Measurements from ENCODE around the gene TMPRSS3. TPM values are rescaled to one million over a fixed set of nuclear protein-coding genes. Genes with fewer than 3 reads are reported as not detected.

The TMPRSS3 gene
- total RNA-seq, 2 donors from 2014 or later, result 0.27 to 0.34 TPM

DNA sequence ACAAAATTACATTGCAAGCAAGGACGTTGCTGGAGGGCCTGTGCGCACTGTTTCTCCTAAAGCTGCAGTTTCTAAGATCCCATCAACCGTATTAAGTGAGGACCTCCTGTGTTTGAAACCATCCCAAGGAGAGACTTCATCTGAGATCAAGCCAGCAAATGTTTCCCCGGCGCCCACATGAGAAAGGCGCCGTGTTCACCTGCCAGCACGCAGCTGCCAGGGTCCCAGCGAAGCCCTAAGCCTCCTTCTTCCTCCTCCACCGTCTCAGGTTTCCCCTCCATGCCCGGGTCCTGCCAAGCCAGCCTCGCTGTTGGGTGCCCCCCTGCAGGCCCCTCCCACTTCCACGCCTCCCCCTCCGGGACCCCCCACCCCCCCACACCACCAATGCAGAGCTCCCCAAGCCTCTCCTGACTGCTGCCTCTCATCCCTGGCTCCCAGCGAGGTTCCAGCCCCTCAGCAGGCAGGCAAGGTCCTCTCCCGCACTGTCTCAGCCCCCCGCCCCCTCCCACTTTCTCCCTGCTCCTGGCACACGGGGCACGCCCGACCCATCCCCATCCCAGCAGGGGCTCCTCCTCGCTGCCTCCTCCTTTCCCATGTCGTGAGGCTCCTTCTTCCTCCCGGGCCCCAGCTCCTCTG, 20.9 kb downstream of the TMPRSS3 start:
- WGBS, result 18% methylated on average over 23 of the region's 23 CpGs
- no peak overlapping the region for H3K27ac ChIP-seq
- no peak for DNase-seq (ENCODE audit: low spot score)
- intact Hi-C loops (cut with DNase I), result no loop called here
- no peaks in the 10 kb centered on the region for H3K36me3 ChIP-seq
- no peak overlapping the region for H3K4me3 ChIP-seq
- peaks cover 6% of the 10 kb centered on the region for H3K4me1 ChIP-seq (replicated peaks)
- H3K27me3 ChIP-seq (replicated peaks; ENCODE audit: insufficient read depth), result no peaks in the 10 kb centered on the region
- no peaks in the 10 kb centered on the region for H3K9me3 ChIP-seq
- TF ChIP-seq, protein P1, sequence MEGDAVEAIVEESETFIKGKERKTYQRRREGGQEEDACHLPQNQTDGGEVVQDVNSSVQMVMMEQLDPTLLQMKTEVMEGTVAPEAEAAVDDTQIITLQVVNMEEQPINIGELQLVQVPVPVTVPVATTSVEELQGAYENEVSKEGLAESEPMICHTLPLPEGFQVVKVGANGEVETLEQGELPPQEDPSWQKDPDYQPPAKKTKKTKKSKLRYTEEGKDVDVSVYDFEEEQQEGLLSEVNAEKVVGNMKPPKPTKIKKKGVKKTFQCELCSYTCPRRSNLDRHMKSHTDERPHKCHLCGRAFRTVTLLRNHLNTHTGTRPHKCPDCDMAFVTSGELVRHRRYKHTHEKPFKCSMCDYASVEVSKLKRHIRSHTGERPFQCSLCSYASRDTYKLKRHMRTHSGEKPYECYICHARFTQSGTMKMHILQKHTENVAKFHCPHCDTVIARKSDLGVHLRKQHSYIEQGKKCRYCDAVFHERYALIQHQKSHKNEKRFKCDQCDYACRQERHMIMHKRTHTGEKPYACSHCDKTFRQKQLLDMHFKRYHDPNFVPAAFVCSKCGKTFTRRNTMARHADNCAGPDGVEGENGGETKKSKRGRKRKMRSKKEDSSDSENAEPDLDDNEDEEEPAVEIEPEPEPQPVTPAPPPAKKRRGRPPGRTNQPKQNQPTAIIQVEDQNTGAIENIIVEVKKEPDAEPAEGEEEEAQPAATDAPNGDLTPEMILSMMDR (IDR thresholded peaks at IDR 0.05), result no peak
- TF ChIP-seq POLR2A (IDR thresholded peaks at IDR 0.05) (no peak), POLR2AphosphoS5 (IDR thresholded peaks at IDR 0.05) (no peak)

DNA sequence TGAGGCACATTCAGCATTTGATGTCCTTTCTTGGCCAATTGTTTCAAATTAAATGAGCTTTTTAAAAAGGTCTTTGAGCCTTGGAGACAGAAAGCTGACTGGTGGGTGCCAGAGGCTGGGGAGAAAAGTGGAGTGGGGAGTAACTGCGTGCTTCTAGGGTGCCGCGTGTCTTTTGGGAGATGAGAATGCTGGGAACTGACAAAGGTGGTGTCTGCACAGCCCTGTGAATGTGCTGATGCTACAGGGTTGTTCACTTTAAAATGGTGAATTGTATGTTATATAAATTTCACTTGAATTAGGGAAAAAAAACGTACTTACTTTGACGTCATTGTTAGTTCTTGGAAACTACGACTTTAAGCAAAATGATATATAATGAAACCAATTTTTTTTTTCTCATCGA, 21.4 kb downstream of the TMPRSS3 start:
- peaks cover 6% of the 10 kb centered on the region for H3K4me1 ChIP-seq (replicated peaks)
- H3K27me3 ChIP-seq (replicated peaks; ENCODE audit: insufficient read depth), result no peaks in the 10 kb centered on the region
- no peaks in the 10 kb centered on the region for H3K36me3 ChIP-seq
- no peak overlapping the region for H3K27ac ChIP-seq
- TF ChIP-seq POLR2AphosphoS5 (IDR thresholded peaks at IDR 0.05) (no peak), POLR2A (IDR thresholded peaks at IDR 0.05) (no peak)
- TF ChIP-seq, protein P1 (IDR thresholded peaks at IDR 0.05), result no peak
- WGBS, result 67% methylated on average over 7 of the region's 7 CpGs
- no peaks in the 10 kb centered on the region for H3K9me3 ChIP-seq
- no peak for DNase-seq (ENCODE audit: low spot score)
- intact Hi-C loops (cut with DNase I), result no loop called here
- no peak overlapping the region for H3K4me3 ChIP-seq

DNA sequence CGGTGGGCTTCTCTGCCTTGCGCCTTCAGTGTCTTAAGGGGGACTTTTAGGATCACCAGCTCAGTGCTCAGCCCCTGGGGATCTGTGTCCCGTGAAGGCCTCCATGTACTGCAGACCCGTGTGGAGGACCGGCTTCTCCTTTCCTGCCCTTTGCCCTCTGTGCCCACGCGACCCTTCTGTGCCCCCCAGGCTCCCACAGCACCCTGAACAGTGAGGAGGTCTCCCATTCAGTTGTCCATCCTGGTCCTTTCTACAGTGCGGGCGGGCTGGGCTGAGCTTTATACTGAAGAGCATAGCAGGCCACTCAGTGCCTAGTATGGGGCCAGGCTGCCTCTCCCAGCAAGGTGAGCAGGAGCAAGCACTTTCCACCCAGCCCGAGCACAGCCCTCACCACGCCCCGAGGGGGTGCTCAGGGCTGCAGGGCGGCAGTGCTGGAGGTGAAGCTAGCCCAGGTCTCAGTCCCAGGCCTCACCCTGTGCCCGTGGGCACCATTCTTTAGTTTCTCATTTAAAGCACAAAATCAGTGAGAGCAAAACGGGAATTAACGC, 21.9 kb downstream of the TMPRSS3 start:
- intact Hi-C loops (cut with DNase I), result no loop called here
- WGBS, result 91% methylated on average over 16 of the region's 16 CpGs
- H3K36me3 ChIP-seq, result no peaks in the 10 kb centered on the region
- H3K4me1 ChIP-seq (replicated peaks), result peaks cover 6% of the 10 kb centered on the region
- H3K27me3 ChIP-seq (replicated peaks; ENCODE audit: insufficient read depth), result no peaks in the 10 kb centered on the region
- no peaks in the 10 kb centered on the region for H3K9me3 ChIP-seq
- TF ChIP-seq, protein P1 (IDR thresholded peaks at IDR 0.05), result no peak
- TF ChIP-seq POLR2A (IDR thresholded peaks at IDR 0.05) (no peak), POLR2AphosphoS5 (IDR thresholded peaks at IDR 0.05) (no peak)
- no peak overlapping the region for H3K4me3 ChIP-seq
- no peak overlapping the region for H3K27ac ChIP-seq
- DNase-seq (ENCODE audit: low spot score), result no peak

DNA sequence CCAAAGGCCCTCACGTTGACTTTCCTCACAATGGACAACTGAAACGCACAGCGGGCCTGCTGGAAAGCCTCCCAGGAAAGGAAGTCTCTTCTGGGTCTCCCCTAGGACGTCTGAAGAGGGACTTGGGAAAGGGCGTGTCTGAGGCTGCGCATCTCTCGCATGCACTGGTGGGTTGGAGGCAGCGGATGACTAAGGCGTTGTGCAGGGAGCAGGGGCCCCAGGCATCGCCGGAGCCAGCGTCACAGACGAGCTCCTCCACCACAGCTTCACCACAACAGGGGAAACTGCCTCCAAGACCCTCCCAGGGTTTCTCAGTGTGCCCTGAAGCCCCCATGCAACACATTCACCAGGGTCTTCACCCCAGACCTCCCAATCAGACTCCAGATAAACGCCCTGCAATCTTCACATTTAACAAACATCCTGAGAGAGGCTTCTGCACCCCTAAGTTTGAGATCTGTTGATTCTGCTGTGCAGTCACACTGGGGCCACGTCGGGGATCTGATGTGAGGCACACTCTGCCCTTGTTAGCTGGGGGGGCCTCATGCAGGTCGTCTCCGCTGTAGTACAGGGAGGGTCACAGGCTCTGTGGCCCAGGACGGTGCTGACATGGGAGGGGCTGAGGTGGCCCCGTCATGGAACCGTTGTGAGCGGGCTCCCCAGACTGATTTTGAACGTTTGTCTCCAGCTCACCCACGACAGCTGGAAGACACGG, 22.5 kb downstream of the TMPRSS3 start:
- H3K36me3 ChIP-seq, result no peaks in the 10 kb centered on the region
- no peaks in the 10 kb centered on the region for H3K27me3 ChIP-seq (replicated peaks; ENCODE audit: insufficient read depth)
- 80% methylated on average over 25 of the region's 25 CpGs for WGBS
- H3K4me1 ChIP-seq (replicated peaks), result peaks cover 6% of the 10 kb centered on the region
- no peaks in the 10 kb centered on the region for H3K9me3 ChIP-seq
- intact Hi-C loops (cut with DNase I), result no loop called here
- DNase-seq (ENCODE audit: low spot score), result no peak
- H3K27ac ChIP-seq, result no peak overlapping the region
- TF ChIP-seq POLR2AphosphoS5 (IDR thresholded peaks at IDR 0.05), result no peak
- no peak overlapping the region for H3K4me3 ChIP-seq

DNA sequence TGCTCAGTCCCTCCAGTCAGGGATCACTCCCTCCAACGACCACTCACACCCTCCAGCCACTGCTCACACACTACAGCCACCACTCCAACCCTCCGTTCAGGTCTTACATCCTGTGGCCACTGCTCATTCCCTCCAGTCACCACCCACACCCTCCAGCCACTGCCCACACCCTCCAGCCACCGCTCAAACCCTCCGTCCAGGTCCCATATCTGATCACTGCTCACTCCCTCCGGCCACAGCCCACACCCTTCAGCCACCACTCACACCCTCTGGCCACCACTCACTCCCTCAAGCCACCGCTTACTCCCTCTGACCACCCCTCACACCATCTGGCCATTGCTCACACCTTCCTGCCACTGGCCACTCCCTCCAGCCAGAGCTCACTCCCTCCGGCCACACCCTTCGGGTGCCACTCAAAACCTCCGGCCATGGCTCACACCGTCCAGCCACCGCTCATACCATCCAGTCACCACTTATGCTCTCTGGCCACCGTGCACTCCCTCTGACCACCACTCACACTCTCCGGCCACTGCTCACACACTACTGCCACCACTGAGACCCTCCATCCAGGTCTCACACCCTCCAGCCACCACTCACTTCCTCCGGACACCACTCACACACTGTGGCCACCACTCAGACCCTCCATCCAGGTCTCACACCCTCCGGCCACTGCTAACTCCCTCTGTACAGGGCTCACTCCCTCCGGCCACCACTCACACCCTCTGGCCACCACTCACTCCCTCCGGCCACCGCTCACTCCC, 24.8 kb downstream of the TMPRSS3 start:
- Histone ChIP-seq H3K4me3 (no peak overlapping the region), H3K27me3 (replicated peaks; ENCODE audit: insufficient read depth) (no peaks in the 10 kb centered on the region), H3K9me3 (no peaks in the 10 kb centered on the region), H3K4me1 (replicated peaks) (no peaks in the 10 kb centered on the region), H3K36me3 (no peaks in the 10 kb centered on the region), H3K27ac (no peak overlapping the region)
- WGBS, result 85% methylated on average over 18 of the region's 18 CpGs
- TF ChIP-seq, protein P1 (IDR thresholded peaks at IDR 0.05), result no peak
- no peak for TF ChIP-seq POLR2A (IDR thresholded peaks at IDR 0.05)
- TF ChIP-seq POLR2AphosphoS5 (IDR thresholded peaks at IDR 0.05), result no peak
- DNase-seq (ENCODE audit: low spot score), result no peak
- intact Hi-C loops (cut with DNase I), result no loop called here
